Peyer's patch (tissue), 4 donors: ENCODE measurements around the gene OTX2. TPM values are rescaled to one million over a fixed set of nuclear protein-coding genes. Genes with fewer than 3 reads are reported as not detected.

Source experiments
- DNase-seq, 3 donors: peaks; one replicate each; pipeline ENCODE4 v3.0.0-alpha.2; 2017 to 2019
- H3K27ac ChIP-seq, 4 donors: fragments of 200-600 bp; sonication (generic); one replicate each; pipeline ENCODE4 v1.5.1; 2016 to 2019
- H3K27me3 ChIP-seq, 2 donors: fragments of 200-600 bp; sonication (generic); one replicate each; pipeline ENCODE4 v1.5.1; 2019
- H3K36me3 ChIP-seq, 3 donors: fragments of 200-600 bp; sonication (generic); one replicate each; pipeline ENCODE4 v1.5.1; 2016 to 2019
- H3K4me1 ChIP-seq, 4 donors: fragments of 200-600 bp; sonication (generic); one replicate each; pipeline ENCODE4 v1.5.1; 2016 to 2019
- H3K4me3 ChIP-seq, 4 donors: fragments of 200-600 bp; sonication (generic); 1 replicate in 3 of 4; 2 replicates in 1 of 4; pipeline ENCODE4 v1.5.1; 2016 to 2019; ENCODE audit warnings: mild to moderate bottlenecking in 1 of 4
- H3K9me3 ChIP-seq, 4 donors: fragments of 200-600 bp; sonication (generic); one replicate each; pipeline ENCODE4 v1.5.1; 2016 to 2019; ENCODE audit warnings: mild to moderate bottlenecking in 1 of 4
- POLR2A ChIP-seq, 2 donors: fragments of 450-650 bp; IDR thresholded peaks; one replicate each; pipeline ENCODE4 v1.5.1; 2017; ENCODE audit warnings: antibody characterized with exemption in 2 of 2, mild to moderate bottlenecking in 2 of 2, moderate library complexity in 2 of 2
- total RNA-seq, 4 donors: library from RNA; depleted of rRNA; stranded (reverse); fragments of >200 nt; gene quantifications; one replicate each; pipeline ENCODE4 v1.1.0, GENCODE V29; 2016
- TF ChIP-seq, protein P1 (sequence below), 6 experiments: fragments of 450-650 bp in 4 of 6; fragments of 200-600 bp in 2 of 6; sonication (generic) in 1 of 6; IDR thresholded peaks; one replicate each; pipeline ENCODE4 v1.5.1; 2017 to 2019; ENCODE audit warnings: antibody characterized with exemption in 6 of 6, mild to moderate bottlenecking in 3 of 6, moderate library complexity in 1 of 6

The OTX2 gene
- total RNA-seq, 4 donors from 2014 or later, result not detected

DNA sequence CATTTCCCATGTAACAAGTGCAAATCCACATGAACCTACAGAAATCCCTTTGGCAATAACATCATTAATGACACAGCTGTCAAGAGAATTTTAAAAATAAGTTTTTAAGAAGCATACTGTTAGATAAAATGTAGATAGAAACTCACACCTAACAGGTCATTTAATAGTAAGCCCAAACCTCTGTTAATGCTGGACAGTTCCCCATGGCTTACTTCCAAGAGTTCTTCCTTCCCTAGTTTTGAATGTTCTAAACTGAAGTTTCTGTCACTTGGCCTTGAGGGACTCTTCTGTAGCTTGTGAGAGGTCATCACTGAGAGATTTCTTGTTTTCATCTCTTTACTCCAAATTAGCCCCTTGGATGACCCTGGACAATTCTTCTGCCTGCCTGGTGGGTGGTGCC, 22.7 kb downstream of the OTX2 start:
- Histone ChIP-seq H3K4me3 (no peak overlapping the region), H3K9me3 (no peaks in the 10 kb centered on the region), H3K27me3 (no peaks in the 10 kb centered on the region), H3K27ac (no peak overlapping the region), H3K36me3 (no peaks in the 10 kb centered on the region), H3K4me1 (no peaks in the 10 kb centered on the region)
- DNase-seq, result no peak
- TF ChIP-seq, protein P1, sequence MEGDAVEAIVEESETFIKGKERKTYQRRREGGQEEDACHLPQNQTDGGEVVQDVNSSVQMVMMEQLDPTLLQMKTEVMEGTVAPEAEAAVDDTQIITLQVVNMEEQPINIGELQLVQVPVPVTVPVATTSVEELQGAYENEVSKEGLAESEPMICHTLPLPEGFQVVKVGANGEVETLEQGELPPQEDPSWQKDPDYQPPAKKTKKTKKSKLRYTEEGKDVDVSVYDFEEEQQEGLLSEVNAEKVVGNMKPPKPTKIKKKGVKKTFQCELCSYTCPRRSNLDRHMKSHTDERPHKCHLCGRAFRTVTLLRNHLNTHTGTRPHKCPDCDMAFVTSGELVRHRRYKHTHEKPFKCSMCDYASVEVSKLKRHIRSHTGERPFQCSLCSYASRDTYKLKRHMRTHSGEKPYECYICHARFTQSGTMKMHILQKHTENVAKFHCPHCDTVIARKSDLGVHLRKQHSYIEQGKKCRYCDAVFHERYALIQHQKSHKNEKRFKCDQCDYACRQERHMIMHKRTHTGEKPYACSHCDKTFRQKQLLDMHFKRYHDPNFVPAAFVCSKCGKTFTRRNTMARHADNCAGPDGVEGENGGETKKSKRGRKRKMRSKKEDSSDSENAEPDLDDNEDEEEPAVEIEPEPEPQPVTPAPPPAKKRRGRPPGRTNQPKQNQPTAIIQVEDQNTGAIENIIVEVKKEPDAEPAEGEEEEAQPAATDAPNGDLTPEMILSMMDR (IDR thresholded peaks at IDR 0.05), result no peak
- no peak for TF ChIP-seq POLR2A (IDR thresholded peaks at IDR 0.05)

DNA sequence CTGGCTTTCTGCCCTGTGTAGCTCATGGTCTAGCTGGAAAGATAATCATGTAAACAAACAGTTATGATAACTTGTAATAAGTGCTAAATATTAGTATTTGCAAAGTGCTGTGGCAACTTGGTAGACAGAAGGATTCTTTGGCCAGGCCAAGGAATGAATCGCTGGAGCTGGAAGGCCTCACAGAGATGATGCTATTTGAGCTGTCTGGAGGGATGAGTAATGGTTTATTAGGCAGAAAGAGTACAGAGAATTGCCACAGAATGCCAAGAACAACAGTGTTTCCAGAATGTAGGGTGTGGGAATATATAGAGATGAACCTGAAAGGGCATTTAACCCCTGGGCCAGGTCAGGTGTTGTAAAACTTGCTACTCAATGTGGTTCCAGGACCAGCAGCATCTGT, 27.6 kb downstream of the OTX2 start:
- Histone ChIP-seq H3K4me3 (no peak overlapping the region), H3K36me3 (no peaks in the 10 kb centered on the region), H3K9me3 (no peaks in the 10 kb centered on the region), H3K27me3 (no peaks in the 10 kb centered on the region), H3K27ac (no peak overlapping the region), H3K4me1 (no peaks in the 10 kb centered on the region)
- TF ChIP-seq POLR2A (IDR thresholded peaks at IDR 0.05), result no peak
- TF ChIP-seq, protein P1 (IDR thresholded peaks at IDR 0.05), result no peak
- DNase-seq, result no peak

DNA sequence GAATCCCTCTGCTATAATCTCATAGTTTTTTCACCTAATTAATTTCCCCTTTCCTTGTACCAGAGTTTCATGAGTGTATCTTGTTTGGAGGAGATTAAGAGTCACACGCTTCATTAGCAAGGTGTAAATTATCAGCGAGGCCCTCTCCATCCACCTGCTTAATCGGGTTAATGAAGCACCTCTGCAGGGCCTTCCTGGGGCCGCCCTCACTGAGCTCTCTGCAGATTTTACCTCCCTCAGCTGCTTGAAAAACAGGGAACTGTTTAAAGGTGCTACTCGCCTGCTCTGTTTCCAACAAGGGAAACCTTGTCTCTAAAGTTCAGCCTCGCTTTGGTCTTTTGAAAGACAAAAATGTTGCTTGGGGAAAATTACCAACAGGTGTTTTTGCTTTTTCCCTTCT, 35.8 kb downstream of the OTX2 start:
- no peak overlapping the region for H3K27ac ChIP-seq
- H3K4me3 ChIP-seq, result no peak overlapping the region
- no peak for TF ChIP-seq POLR2A (IDR thresholded peaks at IDR 0.05)
- TF ChIP-seq, protein P1 (IDR thresholded peaks at IDR 0.05), result no peak
- H3K9me3 ChIP-seq, result no peaks in the 10 kb centered on the region
- no peak for DNase-seq
- no peaks in the 10 kb centered on the region for H3K27me3 ChIP-seq
- H3K36me3 ChIP-seq, result no peaks in the 10 kb centered on the region
- H3K4me1 ChIP-seq, result no peaks in the 10 kb centered on the region

DNA sequence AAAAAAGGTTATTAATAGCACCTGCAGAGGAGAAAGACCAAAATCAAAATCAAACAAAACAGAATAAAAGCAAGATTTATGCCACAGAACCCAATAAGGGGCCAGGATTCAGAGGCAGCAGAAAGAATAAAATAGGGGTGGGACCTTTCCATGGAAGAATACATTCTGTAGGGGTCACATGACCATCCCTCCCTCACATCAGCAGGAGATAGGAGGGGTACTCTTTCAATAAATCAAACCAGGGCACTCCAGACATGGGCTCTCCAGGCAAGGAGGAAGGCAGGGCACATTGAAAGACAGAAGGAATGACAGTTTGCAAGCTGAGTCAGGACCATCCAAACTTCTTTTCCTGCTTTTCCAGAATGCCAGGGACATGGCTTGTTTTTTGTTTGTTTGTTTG, 39.8 kb downstream of the OTX2 start:
- Histone ChIP-seq H3K36me3 (no peaks in the 10 kb centered on the region), H3K27ac (no peak overlapping the region), H3K4me1 (no peaks in the 10 kb centered on the region), H3K4me3 (no peak overlapping the region), H3K27me3 (no peaks in the 10 kb centered on the region), H3K9me3 (no peaks in the 10 kb centered on the region)
- TF ChIP-seq, protein P1 (IDR thresholded peaks at IDR 0.05), result no peak
- TF ChIP-seq POLR2A (IDR thresholded peaks at IDR 0.05), result no peak
- no peak for DNase-seq

DNA sequence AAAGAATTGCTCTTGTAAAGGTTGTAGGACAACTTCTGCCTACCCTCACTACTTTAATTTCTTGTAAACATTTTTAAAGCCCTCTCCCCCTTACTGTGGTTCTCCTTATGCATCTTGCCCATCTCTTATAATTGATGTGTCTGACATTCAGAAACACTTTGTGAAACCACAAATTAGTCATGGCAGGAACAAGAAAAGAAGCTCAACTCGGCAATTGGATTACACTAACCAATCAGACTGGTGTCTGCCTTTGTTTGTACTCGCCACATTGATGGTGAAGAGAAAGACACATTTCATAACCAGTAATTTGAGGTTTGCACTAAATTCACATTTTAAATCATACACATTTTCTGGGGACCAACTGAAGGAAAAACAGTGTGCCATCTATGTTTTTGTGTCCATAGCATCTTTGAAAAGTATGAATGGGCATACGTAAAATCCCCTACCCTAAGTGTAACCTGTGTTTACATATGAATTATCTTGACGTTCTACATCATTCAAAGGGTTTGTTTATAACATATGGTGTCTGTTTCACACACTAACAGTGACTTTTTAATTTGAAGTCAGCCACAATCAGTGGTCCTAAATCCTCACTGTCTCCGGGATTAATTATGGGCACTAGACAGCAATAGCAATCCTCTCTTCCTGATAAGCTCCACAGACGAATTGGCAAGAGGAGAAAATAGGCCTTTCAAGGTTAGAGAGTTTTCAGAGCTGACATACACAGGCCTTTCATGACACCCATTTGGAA, 49.9 kb downstream of the OTX2 start:
- Histone ChIP-seq H3K27ac (no peak overlapping the region), H3K4me3 (no peak overlapping the region), H3K36me3 (no peaks in the 10 kb centered on the region), H3K4me1 (no peaks in the 10 kb centered on the region), H3K9me3 (no peaks in the 10 kb centered on the region), H3K27me3 (no peaks in the 10 kb centered on the region)
- DNase-seq, result no peak
- TF ChIP-seq POLR2A (IDR thresholded peaks at IDR 0.05), result no peak
- TF ChIP-seq, protein P1 (IDR thresholded peaks at IDR 0.05), result no peak
